AG20443 (cell line): ENCODE data around the gene RNF213.

Experiments
- DNase-seq: peaks from one replicate; pipeline ENCODE4 v3.0.0; 2012; ENCODE audit warnings: low spot score, mixed read lengths

The RNF213 gene

DNA sequence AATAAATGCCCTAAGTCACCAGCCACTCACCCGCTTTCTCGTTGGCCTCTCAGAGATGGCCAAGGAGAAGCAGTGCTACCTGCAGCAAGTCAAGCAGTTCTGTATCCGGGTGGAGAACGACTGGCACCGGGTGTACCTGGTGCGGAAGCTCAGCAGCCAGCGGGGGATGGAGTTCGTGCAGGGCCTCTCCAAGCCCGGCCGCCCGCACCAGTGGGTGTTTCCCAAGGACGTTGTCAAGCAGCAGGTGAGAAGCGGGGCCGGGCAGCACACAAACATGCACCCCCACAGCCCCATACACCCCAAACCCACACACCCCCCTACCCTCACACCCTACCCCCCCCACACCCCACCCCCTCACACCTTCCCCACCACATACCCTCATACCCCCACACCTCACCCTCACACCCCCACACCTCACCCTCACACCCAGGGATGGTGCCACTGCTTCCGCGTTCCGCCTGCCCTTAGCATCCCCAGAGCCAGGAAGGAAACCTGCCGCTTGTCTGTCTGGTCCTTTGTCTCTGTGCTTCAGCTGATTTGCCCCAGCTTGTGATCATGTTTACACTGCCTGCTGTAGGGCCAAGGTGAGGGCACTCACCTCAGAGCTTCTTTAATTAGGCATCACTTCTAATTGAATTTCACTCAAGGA, 112.4 kb downstream of the RNF213 start:
- DNase-seq: no peak

DNA sequence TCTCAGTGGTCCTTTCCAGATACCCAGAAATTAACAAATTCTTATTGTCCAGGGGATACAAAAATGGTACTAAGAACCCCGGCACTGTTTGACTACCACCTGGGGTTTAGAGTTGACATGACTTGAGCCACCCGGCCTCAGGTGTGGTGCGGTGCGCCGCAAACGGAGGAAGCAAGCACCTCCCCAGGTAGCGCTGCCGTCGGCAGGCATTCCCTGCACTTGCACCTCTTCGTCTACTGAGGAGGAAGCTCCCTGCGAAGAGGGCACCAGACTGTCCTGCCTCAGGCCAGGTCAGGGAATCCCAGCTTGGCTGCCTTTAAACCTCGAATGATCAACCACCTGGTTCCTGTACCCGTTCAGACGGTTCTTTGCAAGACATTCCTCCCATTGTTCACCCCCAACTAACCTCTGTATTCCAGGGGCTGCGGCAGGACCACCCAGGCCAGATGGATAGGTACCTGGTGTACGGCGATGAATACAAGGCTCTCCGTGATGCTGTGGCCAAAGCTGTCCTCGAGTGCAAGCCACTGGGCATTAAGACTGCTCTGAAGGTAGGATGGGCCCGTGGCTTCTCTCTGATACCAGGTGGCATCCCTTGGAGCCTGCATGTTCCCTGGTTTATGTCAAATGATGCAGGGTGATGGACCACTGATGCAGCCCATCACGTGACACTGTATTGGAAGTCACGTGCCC, 113.5 kb downstream of the RNF213 start:
- DNase-seq: no peak

DNA sequence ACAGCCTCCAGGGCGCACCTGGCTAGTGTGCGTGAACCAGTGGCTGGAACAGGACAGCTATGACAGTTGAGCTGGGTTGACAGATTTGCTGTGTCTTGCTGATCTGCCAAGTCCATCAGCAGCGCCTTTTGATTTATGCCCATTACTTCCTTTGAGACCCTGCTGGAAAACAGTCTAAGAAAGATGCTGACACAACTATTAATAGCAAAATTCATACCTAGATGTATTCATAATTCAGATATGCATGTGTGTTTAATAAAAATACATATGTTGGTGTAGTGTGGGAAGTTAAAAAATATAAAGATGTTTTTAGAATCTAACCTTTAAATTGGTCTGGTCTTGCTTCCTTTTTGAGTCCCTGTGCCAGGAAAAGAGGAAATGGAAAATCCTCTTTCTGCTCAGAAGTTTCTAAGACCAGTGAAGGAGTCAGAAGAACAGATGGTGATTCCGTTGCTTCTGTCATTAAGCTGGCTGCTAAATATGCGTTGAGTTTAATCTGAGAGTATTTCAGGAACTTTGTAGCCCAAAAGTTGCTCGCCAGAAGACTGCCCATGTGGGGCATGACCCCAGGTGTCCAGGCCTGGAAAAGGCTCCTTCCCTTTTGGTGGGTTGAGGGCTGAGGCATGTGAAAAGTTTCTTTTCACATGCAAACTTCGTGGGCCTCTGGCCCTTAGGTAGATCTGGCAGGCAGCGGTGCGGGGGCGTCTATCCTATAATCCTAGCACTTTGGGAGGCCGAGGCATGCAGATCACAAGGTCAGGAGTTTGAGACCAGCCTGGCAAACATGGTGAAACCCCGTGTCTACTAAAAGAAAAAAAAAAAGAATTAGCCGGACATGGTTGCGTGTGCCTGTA, 114.3 kb downstream of the RNF213 start:
- DNase-seq: no peak

DNA sequence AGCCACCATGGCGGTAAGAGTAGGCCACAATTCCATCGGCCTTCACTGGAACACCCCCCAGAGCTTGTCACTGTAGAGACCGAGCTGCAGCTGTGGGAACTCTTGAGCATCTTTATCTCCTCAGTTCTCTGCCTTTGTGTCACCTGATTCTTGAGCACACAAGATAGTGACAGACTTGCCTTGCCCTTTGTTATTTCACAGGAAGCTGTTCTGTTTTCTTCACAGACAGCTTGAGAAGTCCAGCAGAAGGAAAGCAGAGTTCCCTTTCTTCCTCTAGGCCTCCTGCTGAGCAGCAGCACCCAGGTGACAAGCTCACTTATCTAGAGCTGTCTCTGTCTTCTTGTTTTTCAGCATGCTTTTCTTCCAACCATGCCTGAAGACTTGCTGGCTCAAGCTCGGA, 115.9 kb downstream of the RNF213 start:
- no peak for DNase-seq

DNA sequence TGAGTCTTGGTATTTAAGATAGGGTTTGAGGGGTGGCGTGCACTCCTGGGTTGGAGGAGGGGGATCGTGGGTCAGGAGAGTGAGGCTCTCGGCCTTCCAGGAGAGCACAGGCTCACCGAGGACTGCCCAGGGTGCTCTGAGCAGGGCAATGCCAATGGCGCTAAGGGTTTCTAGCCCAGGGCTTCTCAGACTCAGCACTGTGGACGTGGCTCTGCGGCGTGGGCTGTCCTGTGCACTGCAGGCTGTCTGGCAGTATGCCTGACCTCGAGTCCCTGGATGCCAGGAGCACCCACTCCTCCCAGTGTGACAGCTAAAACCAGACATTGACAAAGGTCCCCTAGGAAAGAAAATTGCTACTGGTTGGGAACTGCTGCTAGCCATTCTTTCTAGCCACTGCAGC, 117.1 kb downstream of the RNF213 start:
- no peak for DNase-seq

DNA sequence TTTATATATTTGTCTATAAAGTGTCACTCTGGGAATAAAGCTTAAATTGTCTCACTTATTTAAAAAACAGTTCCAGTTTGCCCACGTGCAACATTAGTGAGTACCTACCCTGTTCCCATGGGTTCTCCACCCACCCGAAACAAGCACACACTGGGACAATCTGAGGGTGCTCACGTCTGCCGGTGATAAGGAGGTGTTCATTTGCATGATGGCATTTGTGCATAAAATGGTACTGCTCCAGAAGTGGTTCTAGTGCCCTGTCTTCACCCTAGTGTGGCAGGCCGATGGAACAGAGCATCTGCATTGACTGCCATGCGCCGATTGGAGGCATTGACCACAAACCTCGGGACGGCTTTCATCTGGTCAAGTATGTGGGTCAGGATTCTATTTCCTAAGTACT, 118.7 kb downstream of the RNF213 start:
- no peak for DNase-seq

DNA sequence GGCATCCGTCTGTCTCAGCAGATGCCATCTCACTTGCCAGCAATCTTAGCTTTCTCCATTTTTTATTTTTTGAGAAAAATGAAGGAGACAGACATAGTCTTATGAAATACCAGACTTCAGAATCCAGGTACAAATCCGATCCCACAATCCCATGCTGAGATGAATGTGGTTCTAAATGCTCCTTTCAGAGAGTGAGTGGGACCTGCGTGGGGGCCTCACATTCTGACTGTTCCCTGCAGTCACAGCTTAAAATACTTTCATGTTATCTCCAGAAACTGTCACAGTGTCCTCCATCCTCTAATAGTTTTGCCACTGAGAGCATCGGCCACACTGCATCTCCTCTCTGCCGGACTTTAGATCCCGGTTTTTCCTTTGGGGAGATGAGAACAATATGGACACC, 119.4 kb downstream of the RNF213 start:
- no peak for DNase-seq

DNA sequence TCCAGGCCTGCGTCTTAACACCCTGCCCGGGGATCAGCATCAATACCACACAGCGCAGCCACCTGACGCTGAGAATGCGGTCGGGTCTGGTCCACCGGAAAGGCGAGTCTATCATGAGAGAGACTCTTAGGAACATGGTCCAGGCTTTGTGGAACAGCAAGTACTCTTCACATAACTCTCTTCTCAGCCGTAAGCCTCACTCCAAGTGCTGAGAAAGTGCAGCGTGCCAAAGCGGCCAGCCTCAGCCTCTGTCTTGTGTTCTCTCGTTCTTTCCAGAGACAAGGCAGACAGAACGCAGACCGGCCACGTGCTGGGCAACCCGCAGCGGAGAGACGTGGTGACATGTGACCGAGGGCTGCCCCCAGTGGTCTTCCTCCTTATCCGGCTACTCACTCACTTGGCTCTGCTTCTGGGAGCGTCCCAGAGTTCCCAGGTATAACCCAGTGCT, 119.9 kb downstream of the RNF213 start:
- DNase-seq: no peak

DNA sequence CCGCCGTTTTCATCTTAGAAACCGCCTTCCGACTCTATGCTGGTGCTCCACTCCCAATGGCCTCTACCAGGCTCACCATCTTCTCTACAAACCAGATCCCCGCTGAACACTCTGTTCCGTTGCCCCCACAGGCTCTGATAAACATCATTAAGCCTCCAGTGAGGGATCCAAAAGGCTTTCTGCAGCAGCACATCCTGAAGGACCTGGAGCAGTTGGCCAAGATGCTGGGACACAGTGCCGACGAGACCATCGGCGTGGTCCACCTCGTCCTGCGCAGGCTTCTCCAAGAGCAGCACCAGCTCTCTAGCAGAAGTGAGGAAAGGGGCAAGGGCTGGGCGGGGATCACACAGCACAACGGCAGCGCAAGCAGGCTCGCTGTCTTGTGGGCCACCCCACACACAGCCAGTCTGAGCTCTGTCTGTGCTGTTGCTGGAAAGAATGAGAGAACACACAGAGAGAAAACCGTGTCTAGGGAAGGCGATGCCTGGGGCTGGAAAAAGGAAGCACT, 120.8 kb downstream of the RNF213 start:
- no peak for DNase-seq

DNA sequence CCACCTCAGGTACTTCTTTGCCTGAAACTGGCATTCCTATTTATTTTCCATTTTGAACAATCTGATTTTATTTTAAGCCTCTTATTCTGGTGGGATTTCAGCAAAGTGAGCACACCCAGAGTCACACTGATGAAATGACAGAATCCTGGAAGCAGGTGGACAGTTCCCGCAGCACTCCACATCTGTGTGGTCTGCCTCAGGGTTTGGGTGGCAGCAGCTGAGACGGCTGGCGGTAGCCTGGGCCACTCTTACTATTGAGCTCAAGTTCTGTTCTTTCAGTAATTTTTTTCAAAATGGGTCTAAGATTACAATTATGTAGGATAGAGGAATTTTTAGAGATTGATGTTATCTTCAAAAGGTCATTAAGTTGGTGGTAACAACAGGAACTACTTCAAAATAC, 121.8 kb downstream of the RNF213 start:
- DNase-seq: no peak

DNA sequence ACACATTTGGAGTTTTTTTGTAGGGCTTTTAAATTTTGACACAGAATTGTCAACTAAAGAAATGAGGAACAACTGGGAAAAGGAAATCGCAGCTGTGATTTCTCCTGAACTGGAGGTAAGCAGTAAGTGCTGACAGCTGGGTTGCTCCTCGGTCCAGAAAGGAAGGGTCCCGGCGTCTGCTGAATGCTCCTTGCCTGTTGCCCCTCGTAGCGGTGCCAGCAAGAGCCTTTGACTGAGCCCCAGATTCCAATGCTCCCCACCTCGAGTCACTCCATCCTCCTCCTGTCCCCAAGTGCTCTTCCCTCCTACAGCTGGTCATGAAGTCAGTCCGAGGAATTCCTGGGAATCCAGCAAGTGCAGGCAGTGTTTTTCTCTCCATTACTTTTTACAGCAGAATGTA, 122.3 kb downstream of the RNF213 start:
- no peak for DNase-seq

DNA sequence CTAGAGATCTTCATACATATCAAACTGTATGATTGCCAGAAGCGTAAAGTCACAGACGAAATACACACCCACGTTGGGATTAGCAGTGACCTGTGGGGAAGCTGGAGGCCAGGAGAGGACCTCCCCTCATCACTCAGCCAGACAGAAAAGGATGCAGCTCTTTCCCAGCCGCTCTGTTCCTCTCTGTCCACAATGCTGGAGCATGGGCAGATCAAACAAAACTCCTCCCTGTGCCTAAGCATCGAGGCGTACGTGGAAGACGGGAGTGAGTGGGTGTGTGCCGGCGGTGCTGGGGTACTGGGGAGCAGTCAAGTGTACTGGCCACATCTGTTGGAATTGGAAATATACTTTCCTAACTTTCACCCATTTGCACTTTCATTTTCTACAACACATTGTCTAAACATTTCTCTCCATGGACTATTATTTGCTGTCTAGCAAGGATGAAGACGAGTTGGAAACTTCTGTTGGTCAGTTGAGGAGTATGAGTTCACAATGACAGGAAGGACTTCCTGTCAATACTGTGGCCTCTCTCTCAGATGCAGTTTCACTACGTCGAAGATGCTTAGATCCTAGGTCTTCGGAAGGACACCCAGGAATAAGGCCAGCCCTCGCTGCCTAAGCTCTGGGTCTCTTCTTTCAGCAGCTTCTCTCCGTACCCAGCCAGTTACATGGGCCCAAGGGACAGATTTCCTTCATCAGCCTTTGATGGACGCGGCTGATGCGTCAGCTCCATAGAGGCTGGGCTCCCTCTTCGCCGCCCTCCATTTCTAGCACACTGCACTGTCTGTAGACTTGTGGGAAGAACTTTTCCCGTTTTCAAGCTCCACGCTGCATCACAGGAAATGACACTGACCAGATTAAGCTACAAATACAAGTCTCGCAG, 123.7 kb downstream of the RNF213 start:
- DNase-seq: no peak

DNA sequence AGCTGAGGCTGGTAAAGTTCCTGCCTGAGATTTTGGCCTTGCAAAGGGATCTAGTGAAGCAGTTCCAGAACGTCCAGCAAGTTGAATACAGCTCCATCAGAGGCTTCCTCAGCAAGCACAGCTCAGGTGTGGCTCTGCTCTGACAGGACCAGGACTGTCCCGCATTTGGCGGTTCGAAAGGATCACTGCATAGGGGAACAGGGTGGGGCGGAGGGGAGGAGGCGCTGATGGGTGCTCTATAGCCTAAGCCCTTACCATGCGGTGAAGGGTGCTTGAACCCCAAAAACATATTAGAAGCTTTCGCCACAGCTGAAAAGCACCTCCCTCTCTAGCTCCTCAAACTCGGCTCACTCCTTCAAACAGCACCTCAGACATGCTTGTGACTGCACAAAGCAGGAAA, 124.4 kb downstream of the RNF213 start:
- DNase-seq: no peak

DNA sequence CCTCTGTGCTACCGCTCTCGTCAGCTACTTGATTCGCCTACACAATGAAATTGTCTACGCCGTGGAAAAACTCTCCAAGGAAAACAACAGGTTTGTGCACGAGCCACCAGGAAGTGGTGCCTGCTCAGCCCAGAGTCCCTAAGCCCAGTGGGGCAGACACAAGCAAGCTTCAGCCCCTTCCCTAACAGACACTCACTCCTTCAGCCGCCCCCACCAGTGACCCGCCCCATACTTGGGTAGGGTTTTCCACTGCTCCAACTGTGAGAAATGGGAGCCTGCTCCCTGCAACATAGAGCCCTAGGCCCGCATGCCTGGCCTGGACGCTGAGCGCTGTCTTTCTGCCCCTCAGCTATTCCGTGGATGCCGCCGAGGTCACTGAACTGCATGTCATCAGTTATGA, 125.7 kb downstream of the RNF213 start:
- no peak for DNase-seq

DNA sequence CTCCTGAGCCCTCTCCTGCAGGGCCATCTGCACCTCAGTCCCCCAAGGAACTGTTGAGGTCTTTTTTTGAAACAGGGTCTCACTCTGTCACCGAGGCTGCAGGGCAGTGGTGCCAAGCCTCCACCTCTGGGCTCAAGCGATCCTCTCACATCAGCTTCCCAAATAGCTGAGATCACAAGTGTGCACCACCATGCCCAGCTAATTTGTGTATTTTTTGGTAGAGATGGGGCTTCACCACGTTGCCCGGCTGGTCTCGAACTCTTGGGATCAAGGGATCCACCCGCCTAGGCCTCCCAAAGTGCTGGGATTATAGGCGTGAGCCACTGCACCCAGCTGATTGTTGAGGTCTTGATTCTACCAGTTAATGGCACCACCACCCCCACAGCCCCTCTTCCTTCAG, 126.4 kb downstream of the RNF213 start:
- DNase-seq: no peak

DNA sequence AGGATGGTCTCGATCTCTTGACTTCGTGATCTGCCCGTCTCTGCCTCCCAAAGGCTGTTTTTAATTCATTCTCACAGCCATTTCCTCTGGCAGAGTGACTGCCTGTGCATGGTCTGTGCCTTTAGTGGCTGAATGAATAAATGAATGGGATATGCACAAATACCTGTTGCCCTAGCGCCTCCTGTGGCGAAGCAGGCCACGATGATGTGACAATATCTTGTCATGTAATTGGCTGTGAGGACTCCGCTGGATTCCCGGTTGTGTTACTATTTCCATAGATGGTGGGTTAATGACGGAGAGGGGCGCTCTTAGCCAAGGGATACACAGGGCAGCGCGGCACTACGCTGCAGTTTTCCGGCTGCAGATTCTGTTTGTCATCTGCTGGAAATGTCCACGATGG, 127.5 kb downstream of the RNF213 start:
- DNase-seq: no peak

DNA sequence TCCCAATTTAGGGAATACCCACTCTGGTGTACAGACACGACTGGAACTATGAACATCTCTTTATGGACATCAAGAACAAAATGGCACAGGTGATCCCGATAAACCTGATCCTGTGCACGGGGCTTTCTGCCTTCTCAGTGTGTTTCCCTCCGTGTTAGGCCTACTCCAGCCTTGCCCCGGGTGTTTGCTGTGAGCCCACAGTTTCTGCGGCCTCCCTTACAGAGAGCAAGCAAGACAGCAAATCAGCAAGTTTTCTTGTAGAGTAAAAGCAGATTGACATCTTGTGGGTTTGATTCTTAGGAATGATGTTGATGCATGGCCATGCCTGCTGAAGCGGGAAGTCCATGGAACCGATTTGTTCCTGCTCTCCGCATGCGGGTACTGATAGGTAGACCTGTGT, 127.9 kb downstream of the RNF213 start:
- no peak for DNase-seq

DNA sequence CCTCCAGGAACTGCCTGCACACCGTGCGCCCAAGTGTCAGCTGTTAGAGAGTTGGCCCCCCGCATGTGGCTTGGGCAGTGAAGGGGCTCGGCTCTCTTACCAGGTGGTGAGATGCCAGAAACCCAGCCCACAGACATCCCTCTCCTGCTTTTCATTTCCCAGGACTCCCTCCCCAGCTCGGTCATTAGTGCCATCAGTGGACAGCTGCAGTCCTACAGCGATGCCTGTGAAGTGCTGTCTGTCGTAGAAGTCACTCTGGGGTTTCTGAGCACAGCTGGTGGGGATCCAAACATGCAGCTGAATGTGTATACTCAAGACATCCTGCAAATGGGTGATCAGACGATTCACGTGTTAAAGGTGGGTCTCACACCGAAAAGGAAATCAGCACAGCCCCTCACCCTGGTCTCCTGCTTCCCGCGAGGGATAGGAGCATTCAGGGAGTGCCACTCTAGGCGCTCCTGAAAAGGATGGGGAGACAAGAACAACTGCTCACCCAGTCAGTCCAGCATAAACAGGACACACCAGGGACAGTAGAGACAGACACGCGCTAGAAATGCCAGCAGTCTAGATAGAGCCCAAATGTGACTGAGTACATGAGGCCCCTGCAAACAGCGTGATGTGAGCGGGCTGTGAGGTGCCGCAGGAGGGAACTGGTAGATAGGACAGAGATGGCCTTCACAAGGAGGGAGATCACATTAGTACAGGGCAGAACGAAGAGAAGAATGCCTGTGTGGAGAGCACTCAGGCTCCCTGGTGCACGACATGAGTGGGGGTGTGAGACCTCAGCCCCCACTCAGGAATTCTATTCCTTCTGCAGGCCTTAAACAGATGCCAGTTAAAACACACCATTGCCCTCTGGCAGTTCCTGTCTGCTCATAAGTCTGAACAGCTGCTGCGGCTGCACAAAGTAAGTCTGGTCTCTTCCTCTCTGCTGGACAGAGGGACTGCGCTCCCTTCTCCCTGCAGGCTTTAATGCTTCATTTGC, 128.7 kb downstream of the RNF213 start:
- DNase-seq: no peak

DNA sequence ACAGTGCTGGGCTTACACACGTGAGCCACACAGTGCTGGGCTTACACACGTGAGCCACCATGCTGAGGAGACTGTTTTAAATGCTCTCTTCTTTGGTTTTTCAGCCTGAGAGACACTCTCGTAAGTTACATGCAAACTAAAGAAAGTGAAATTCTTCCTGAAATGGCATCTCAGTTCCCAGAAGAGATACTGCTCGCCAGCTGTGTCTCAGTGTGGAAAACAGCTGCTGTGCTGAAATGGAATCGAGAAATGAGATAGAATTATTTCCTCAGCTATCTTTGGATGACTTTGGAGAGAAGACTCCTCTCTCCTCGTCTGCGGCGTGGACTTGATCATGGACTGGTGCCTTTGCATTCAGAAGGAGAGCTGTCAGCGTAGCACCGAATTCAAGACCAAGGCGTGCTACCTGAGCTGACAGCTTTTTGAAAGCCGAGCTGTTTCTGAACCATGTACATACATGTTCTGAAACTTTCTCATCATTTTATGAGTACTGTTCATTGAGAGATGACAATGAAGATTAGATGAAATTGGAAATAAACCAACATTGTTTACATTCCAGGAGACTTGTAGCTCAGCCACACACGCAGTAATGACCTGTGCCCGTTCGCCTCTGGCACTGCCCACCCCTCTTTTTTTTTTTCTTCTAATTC, 132.7 kb downstream of the RNF213 start:
- DNase-seq: no peak

DNA sequence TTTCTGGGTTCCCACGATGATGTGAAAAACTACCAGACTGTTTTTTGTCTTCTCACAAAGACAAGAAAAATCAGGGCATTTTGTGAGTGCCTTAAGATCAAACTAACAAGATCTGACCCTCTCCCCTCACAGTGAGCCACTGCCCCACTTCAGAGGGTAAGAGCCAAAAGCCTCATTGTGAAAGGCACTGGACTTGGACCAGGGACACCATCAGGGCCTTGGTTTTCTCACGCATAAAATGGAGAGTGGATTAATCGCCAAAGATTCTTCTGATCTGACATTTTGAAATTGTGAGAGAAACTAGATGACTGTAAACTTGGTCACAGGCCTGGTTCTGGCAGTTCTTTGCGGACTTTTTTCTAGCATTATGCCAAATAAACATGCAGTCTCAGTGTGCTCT, 133.3 kb downstream of the RNF213 start:
- DNase-seq: no peak
